Heart left ventricle (tissue), 13 donors: Measurements from ENCODE around the gene HEPACAM.

Source experiments
- POLR2A ChIP-seq, 2 donors: fragments of 450-650 bp; IDR thresholded peaks; one replicate each; pipeline ENCODE4 v1.6.1; 2017; ENCODE audit warnings: antibody characterized with exemption in 2 of 2, mild to moderate bottlenecking in 2 of 2, moderate library complexity in 2 of 2
- TF ChIP-seq, protein P1 (sequence below), 12 donors: fragments of 200-600 bp; sonication (generic) in 4 of 12; IDR thresholded peaks; one replicate each; pipeline versions ENCODE4 v1.5.0 to v1.8.0; 2018 to 2022; ENCODE audit warnings: antibody characterized with exemption in 12 of 12, mild to moderate bottlenecking in 5 of 12
- donor health status: ischemic (EF 13 %, LVEDD 7.1; RV severe dilation, severe dysfunction).
- donor health status: DM: no; HTN: yes; CAD: no.
- donor health status: DM: no; HTN: no; CAD: no.
- donor health status: ischemic (EF 25% LVEDD 6.9; RV normal size, moderate dysfunction).
- donor health status: ischemic (EF 25% LVEDD 5.7; RV mildly dilated, moderate dysfunction).
- donor health status: ischemic (EF 35%, LVEDD 5.7; RV mildly dilated, moderate dysfunction).
- donor health status: nonischemic (EF 11% LVEDD 7.7; RV severe dilation, severe dysfunction).
- donor health status: DM: yes; HTN: yes; CAD: no.
- donor health status: PGD.
- donor health status: ischemic (EF 29% LVEDD 5.4; RV normal size, mild dysfunction).
- donor health status: nonischemic (EF 23%, LVEDD 6.1; RV moderate dilation, normal function).

DNA sequence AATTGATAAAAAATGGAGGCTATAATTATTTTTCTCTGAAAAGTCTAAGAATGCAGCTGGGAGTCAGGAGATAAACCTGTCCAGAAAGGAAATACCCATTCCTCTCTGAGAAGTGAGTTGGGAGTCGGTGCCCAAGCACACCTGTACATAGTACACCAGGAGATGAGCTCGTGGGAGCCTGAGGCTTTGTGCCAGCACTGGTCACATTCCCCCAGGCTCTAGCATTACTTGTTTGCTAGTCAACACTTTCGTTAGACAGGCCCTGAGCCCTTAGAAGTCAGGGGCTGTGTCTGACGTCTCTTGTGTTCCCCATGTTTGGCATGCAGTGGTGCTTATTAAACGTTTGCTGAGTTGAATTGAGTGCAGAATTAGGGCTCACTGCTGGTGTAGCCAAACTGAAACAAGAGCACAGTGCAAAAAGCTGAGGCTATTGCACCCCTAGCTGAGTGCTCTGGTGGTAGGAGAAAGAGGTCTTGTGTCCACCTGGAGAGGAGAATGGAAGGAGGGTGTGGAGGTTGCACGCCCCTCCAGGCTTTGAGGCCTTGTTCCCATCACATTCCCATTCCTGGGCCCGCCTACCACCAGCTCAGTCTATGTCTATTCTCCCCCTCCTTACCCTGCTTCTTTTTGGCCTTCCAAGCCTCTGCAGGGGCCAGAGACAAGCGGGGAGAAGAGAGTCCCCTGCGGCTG, 45.0 kb downstream of the HEPACAM start:
- TF ChIP-seq, protein P1, sequence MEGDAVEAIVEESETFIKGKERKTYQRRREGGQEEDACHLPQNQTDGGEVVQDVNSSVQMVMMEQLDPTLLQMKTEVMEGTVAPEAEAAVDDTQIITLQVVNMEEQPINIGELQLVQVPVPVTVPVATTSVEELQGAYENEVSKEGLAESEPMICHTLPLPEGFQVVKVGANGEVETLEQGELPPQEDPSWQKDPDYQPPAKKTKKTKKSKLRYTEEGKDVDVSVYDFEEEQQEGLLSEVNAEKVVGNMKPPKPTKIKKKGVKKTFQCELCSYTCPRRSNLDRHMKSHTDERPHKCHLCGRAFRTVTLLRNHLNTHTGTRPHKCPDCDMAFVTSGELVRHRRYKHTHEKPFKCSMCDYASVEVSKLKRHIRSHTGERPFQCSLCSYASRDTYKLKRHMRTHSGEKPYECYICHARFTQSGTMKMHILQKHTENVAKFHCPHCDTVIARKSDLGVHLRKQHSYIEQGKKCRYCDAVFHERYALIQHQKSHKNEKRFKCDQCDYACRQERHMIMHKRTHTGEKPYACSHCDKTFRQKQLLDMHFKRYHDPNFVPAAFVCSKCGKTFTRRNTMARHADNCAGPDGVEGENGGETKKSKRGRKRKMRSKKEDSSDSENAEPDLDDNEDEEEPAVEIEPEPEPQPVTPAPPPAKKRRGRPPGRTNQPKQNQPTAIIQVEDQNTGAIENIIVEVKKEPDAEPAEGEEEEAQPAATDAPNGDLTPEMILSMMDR (IDR thresholded peaks at IDR 0.05) = no peak
- TF ChIP-seq POLR2A (IDR thresholded peaks at IDR 0.05) = no peak
